H1 (cell line): ENCODE measurements around the gene NPAT. TPM values are rescaled to one million over a fixed set of nuclear protein-coding genes. Genes with fewer than 3 reads are reported as not detected.

Source experiments
- CTCF ChIA-PET: fragments of 300-600 bp; sonication (Branson Sonifier 250); formaldehyde crosslinking; loops from one replicate; lab custom pipeline; 2021; ENCODE audit not compliant: partially characterized antibody; lab: Charles Lee
- POLR2A ChIA-PET: fragments of 300-600 bp; sonication (Branson Sonifier 250); formaldehyde crosslinking; loops from one replicate; lab custom pipeline; 2021; ENCODE audit warnings: inconsistent platforms; ENCODE audit not compliant: partially characterized antibody; lab: Charles Lee
- DNase-seq, 2 experiments: peaks; one replicate each; pipeline versions ENCODE4 v3.0.0 to v3.0.0-alpha.2; 2010 to 2022; ENCODE audit warnings: low spot score in 2 of 2, low read depth in 1 of 2, mixed read lengths in 1 of 2
- FAIRE-seq: peaks from 2 replicates; lab custom pipeline; 2011; peaks lifted over from hg19 to GRCh38; lab: Jason Lieb, UNC
- H2AFZ ChIP-seq: 2 replicates; pipeline ENCODE4 v1.8.1; 2012; ENCODE audit warnings: low read length, inconsistent platforms
- H2AK5ac ChIP-seq: 2 replicates; pipeline ENCODE4 v1.6.1; 2013; ENCODE audit warnings: low read depth, low read length
- H2BK120ac ChIP-seq: replicated peaks from 2 replicates; pipeline ENCODE3; 2013; ENCODE audit warnings: low read depth, low read length, inconsistent platforms
- H2BK12ac ChIP-seq: 2 replicates; pipeline ENCODE4 v1.6.1; 2013; ENCODE audit warnings: low read depth, low read length
- H2BK15ac ChIP-seq: 2 replicates; pipeline ENCODE4 v1.6.1; 2013; ENCODE audit warnings: low read length
- H2BK20ac ChIP-seq: 2 replicates; pipeline ENCODE4 v1.6.1; 2013; ENCODE audit warnings: low read length
- H2BK5ac ChIP-seq: 2 replicates; pipeline ENCODE4 v1.6.1; 2013; ENCODE audit warnings: low read depth, low read length
- H3K14ac ChIP-seq: 2 replicates; pipeline ENCODE4 v1.6.1; 2013; ENCODE audit warnings: inconsistent platforms; ENCODE audit not compliant: insufficient read length
- H3K18ac ChIP-seq: 2 replicates; pipeline ENCODE4 v1.6.1; 2013; ENCODE audit warnings: low read length; ENCODE audit errors: extremely low read depth
- H3K23ac ChIP-seq: 2 replicates; pipeline ENCODE4 v1.6.1; 2013; ENCODE audit warnings: inconsistent platforms; ENCODE audit not compliant: insufficient read length
- H3K23me2 ChIP-seq: 2 replicates; pipeline ENCODE4 v1.6.1; 2013; ENCODE audit warnings: low read depth, low read length
- H3K27ac ChIP-seq: 2 replicates; pipeline ENCODE4 v1.6.1; 2011; ENCODE audit warnings: low read depth, low read length, inconsistent platforms
- H3K27me3 ChIP-seq, 4 experiments: replicated peaks in 1 of 4; 1 replicate in 1 of 4; 2 replicates in 3 of 4; pipeline versions ENCODE4 v1.6.1 to v1.8.1; 2011 to 2013; ENCODE audit warnings: low read length in 3 of 4, mild to moderate bottlenecking in 3 of 4, inconsistent platforms in 2 of 4, mixed read lengths in 2 of 4, moderate library complexity in 1 of 4; ENCODE audit not compliant: control insufficient read depth in 3 of 4, insufficient read depth in 3 of 4; ENCODE audit errors: extremely low read depth in 1 of 4
- H3K36me3 ChIP-seq, 4 experiments: 2 replicates each; pipeline versions ENCODE4 v1.6.1 to v1.8.1; 2011 to 2013; ENCODE audit warnings: mild to moderate bottlenecking in 4 of 4, low read length in 3 of 4, moderate library complexity in 2 of 4, control low read depth in 1 of 4, inconsistent platforms in 1 of 4; ENCODE audit not compliant: insufficient read depth in 4 of 4, control insufficient read depth in 2 of 4
- H3K4ac ChIP-seq: replicated peaks from 2 replicates; pipeline ENCODE3; 2013; ENCODE audit warnings: low read length, low read depth, mixed read lengths, inconsistent platforms; ENCODE audit not compliant: insufficient read length
- H3K4me1 ChIP-seq, 4 experiments: replicated peaks in 1 of 4; 1 replicate in 1 of 4; 2 replicates in 3 of 4; pipeline versions ENCODE4 v1.6.1 to v1.8.1; 2011 to 2013; ENCODE audit warnings: low read length in 3 of 4, inconsistent platforms in 2 of 4, mixed read lengths in 1 of 4; ENCODE audit not compliant: insufficient read depth in 4 of 4, control insufficient read depth in 3 of 4
- H3K4me2 ChIP-seq, 2 experiments: 2 replicates each; pipeline versions ENCODE4 v1.6.1 to v1.8.1; 2011 to 2013; ENCODE audit warnings: low read depth in 2 of 2, low read length in 2 of 2, control low read depth in 1 of 2, inconsistent platforms in 1 of 2, mild to moderate bottlenecking in 1 of 2; ENCODE audit not compliant: insufficient read depth in 1 of 2
- H3K4me3 ChIP-seq, 4 experiments: fragments of 200-600, 300-600 bp in 1 of 4; sonication (generic), shearing (Covaris generic), sonication (Bioruptor Twin) in 1 of 4; 2 replicates each; pipeline versions ENCODE4 v1.5.1 to v1.8.1; 2011 to 2016; ENCODE audit warnings: low read length in 4 of 4, low read depth in 3 of 4, control low read depth in 2 of 4, inconsistent platforms in 2 of 4, mild to moderate bottlenecking in 2 of 4, mixed read lengths in 1 of 4, moderate library complexity in 1 of 4; ENCODE audit not compliant: insufficient read depth in 2 of 4; ENCODE audit errors: extremely low read depth in 1 of 4
- H3K56ac ChIP-seq: replicated peaks from 2 replicates; pipeline ENCODE3; 2013; ENCODE audit warnings: low read depth, mild to moderate bottlenecking, mixed read lengths, low read length, inconsistent platforms; ENCODE audit not compliant: insufficient read length
- H3K79me1 ChIP-seq: 2 replicates; pipeline ENCODE4 v1.6.1; 2013; ENCODE audit warnings: low read depth, low read length, control low read depth
- H3K79me2 ChIP-seq, 2 experiments: 2 replicates each; pipeline versions ENCODE4 v1.6.1 to v1.8.1; 2012 to 2013; ENCODE audit warnings: low read length in 2 of 2, mild to moderate bottlenecking in 2 of 2, inconsistent platforms in 1 of 2; ENCODE audit not compliant: insufficient read depth in 2 of 2, control insufficient read depth in 1 of 2
- H3K9ac ChIP-seq, 4 experiments: replicated peaks in 1 of 4; 1 replicate in 1 of 4; 2 replicates in 3 of 4; pipeline versions ENCODE4 v1.6.1 to v1.8.1; 2011 to 2013; ENCODE audit warnings: low read depth in 3 of 4, low read length in 3 of 4, control low read depth in 2 of 4, mild to moderate bottlenecking in 2 of 4, moderate library complexity in 2 of 4, inconsistent platforms in 1 of 4; ENCODE audit errors: extremely low read depth in 1 of 4
- H3K9me3 ChIP-seq, 2 experiments: 2 replicates each; pipeline versions ENCODE4 v1.6.1 to v1.8.1; 2012 to 2013; ENCODE audit warnings: mild to moderate bottlenecking in 2 of 2, moderate library complexity in 2 of 2, control low read depth in 1 of 2, inconsistent platforms in 1 of 2, low read depth in 1 of 2, low read length in 1 of 2, mixed read lengths in 1 of 2; ENCODE audit not compliant: insufficient read depth in 2 of 2
- H4K20me1 ChIP-seq, 2 experiments: replicated peaks in 1 of 2; 2 replicates each; pipeline versions ENCODE3 to v1.8.1; 2011 to 2013; ENCODE audit warnings: inconsistent platforms in 2 of 2, low read length in 2 of 2, mild to moderate bottlenecking in 1 of 2; ENCODE audit not compliant: insufficient read depth in 2 of 2, control insufficient read depth in 1 of 2
- H4K5ac ChIP-seq: 2 replicates; pipeline ENCODE4 v1.6.1; 2013; ENCODE audit warnings: low read length, low read depth, mixed read lengths, inconsistent platforms; ENCODE audit not compliant: insufficient read length
- H4K8ac ChIP-seq: 2 replicates; pipeline ENCODE4 v1.8.0; 2013; ENCODE audit warnings: mild to moderate bottlenecking, moderate library complexity, low read length, inconsistent platforms; ENCODE audit not compliant: insufficient read depth; ENCODE audit errors: extremely low read depth
- H4K91ac ChIP-seq: replicated peaks from 2 replicates; pipeline ENCODE3; 2013; ENCODE audit warnings: low read length, mixed read lengths, inconsistent platforms; ENCODE audit not compliant: insufficient read length
- CHD2 ChIP-seq: IDR thresholded peaks from 2 replicates; pipeline ENCODE4 v1.6.1; 2012; ENCODE audit warnings: low read length, improper control_type of control experiment
- SP1 ChIP-seq: IDR thresholded peaks from 2 replicates; pipeline ENCODE4 v1.6.1; 2011; ENCODE audit warnings: low read depth, low read length
- TAF1 ChIP-seq: IDR thresholded peaks from 2 replicates; pipeline ENCODE4 v1.6.1; 2011; ENCODE audit warnings: mild to moderate bottlenecking, low read depth, low read length
- WGBS, 2 experiments: shearing (Covaris generic) in 1 of 2; methylation state at CpG; one replicate each; pipeline versions ENCODE4 v1.1.6 to v1.1.7; 2013 to 2015; ENCODE audit warnings: low lambda C conversion rate in 2 of 2, mixed read lengths in 2 of 2, inconsistent platforms in 1 of 2, low coverage in 1 of 2, missing lambda C conversion rate in 1 of 2; ENCODE audit not compliant: insufficient replicate concordance in 2 of 2, insufficient coverage in 1 of 2, insufficient read length in 1 of 2; ENCODE audit errors: extremely low coverage in 1 of 2, missing lambda C conversion rate in 1 of 2; 5-methylcytosine and 5-hydroxymethylcytosine counted together
- polyA plus RNA-seq, 7 experiments: library from polyadenylated mRNA; depleted of rRNA in 3 of 7; stranded (reverse) in 5 of 7; unstranded in 2 of 7; fragments of >200 nt in 5 of 7; fragments of 200-250 nt in 2 of 7; gene quantifications; 1 replicate in 5 of 7; 2 replicates in 1 of 7; 4 replicates in 1 of 7; pipeline versions ENCODE4 v1.2.1 to v1.2.3, GENCODE V29; 2011 to 2013; ENCODE audit warnings: missing spikeins in 2 of 7, mixed read lengths in 2 of 7
- total RNA-seq: library from RNA; stranded (reverse); fragmentation: NEBNext Ultra II Directional; extraction: Animal tissue kit (Norgen Biotek cat#: 25700); gene quantifications from 2 replicates; pipeline ENCODE4 v1.2.1, GENCODE V29; 2021

The NPAT gene
- total and polyA plus RNA-seq, 2 of the 8 experiments (the other 6 are each of a cell fraction or from before 2014, with no cell fraction given), result 4.6 to 23.4 TPM

GRCh38 chr11:108196901-108197300 is 25.5 kb downstream of the NPAT start:
- no peaks in the 10 kb centered on the region for H3K23me2 ChIP-seq
- no peak overlapping the region for H3K23ac ChIP-seq
- no peaks in the 10 kb centered on the region for H3K27me3 ChIP-seq
- no peak overlapping the region for H4K5ac ChIP-seq
- CTCF ChIA-PET, result interaction anchor here (0.6 kb wide), 1 partner anchor 458 kb away, joined by 3 read pairs; no protein-coding TSS in a partner anchor
- H2AFZ ChIP-seq, result no peak overlapping the region
- H3K9me3 ChIP-seq, result no peaks in the 10 kb centered on the region
- H3K4me2 ChIP-seq, result no peak overlapping the region
- peaks cover 13% of the 10 kb centered on the region; the same call in 1 of the 2 replicates for H3K79me1 ChIP-seq
- no peak for FAIRE-seq
- H3K14ac ChIP-seq, result no peak overlapping the region
- no peak overlapping the region for H2BK12ac ChIP-seq
- 94% methylated on average over 3 of the region's 3 CpGs; no CpG with 5 or more reads in 1 of the 2 experiments for WGBS, 2 experiments
- no peak overlapping the region for H3K4me3 ChIP-seq
- H3K56ac ChIP-seq, result no peak overlapping the region
- no peak overlapping the region for H2BK15ac ChIP-seq
- H3K27ac ChIP-seq, result no peak overlapping the region
- H4K20me1 ChIP-seq, result peaks cover 0 to 6% of the 10 kb centered on the region in 2 experiments
- H2BK120ac ChIP-seq, result no peak overlapping the region
- H3K4me1 ChIP-seq, result peaks cover 0 to 9% (median 2%) of the 10 kb centered on the region in 4 experiments; a peak in 1 of 7 replicates
- DNase-seq, result no peak
- H4K8ac ChIP-seq, result no peak overlapping the region
- no peak overlapping the region for H3K4ac ChIP-seq
- no peak overlapping the region for H2BK20ac ChIP-seq
- H2BK5ac ChIP-seq, result no peak overlapping the region
- no peak overlapping the region for H4K91ac ChIP-seq
- no peak overlapping the region for H3K9ac ChIP-seq
- POLR2A ChIA-PET, result interaction anchor here (0.6 to 1.3 kb wide), 2 partner anchors 22 to 110 kb away, joined by 3 read pairs; no protein-coding TSS in a partner anchor
- peaks cover 2 to 51% (median 16%) of the 10 kb centered on the region in 4 experiments; a peak in 7 of 8 replicates for H3K36me3 ChIP-seq
- H3K18ac ChIP-seq, result no peak overlapping the region
- peaks cover 0 to 49% of the 10 kb centered on the region in 2 experiments; a peak in 2 of 4 replicates for H3K79me2 ChIP-seq
- H2AK5ac ChIP-seq, result no peak overlapping the region
- no peak for TF ChIP-seq TAF1
- no peak for TF ChIP-seq CHD2
- TF ChIP-seq SP1, result no peak
